Nephron (organoid): Measurements from ENCODE around the gene PATJ.
A peak's percentile ranks its signal among the peaks of the same experiment; 100 is the strongest.

ENCODE experiments used
- H3K27ac Mint-ChIP-seq, 3 experiments: 2 replicates each; pipeline ENCODE4 v1.8.0; 2020; ENCODE audit warnings: mixed read lengths in 3 of 3, mild to moderate bottlenecking in 2 of 3, moderate library complexity in 1 of 3
- H3K27me3 Mint-ChIP-seq: 2 replicates; pipeline ENCODE4 v1.8.0; 2021; ENCODE audit warnings: low read depth, mild to moderate bottlenecking, moderate library complexity, mixed read lengths
- H3K36me3 Mint-ChIP-seq: 2 replicates; pipeline ENCODE4 v1.8.0; 2020; ENCODE audit warnings: low read depth, mixed read lengths
- H3K4me1 Mint-ChIP-seq: 2 replicates; pipeline ENCODE4 v1.8.0; 2020; ENCODE audit warnings: mixed read lengths
- H3K4me3 Mint-ChIP-seq, 3 experiments: 2 replicates each; pipeline ENCODE4 v1.8.0; 2020; ENCODE audit warnings: mild to moderate bottlenecking in 3 of 3, mixed read lengths in 3 of 3, moderate library complexity in 2 of 3
- H3K9me3 Mint-ChIP-seq: 2 replicates; pipeline ENCODE4 v1.8.0; 2020; ENCODE audit warnings: mixed read lengths
- CTCF ChIP-seq, 3 experiments: fragments of 200-600 bp; sonication (generic); IDR thresholded peaks; one replicate each; pipeline ENCODE4 v1.5.0; 2021; ENCODE audit warnings: antibody characterized with exemption in 3 of 3; ENCODE audit not compliant: unreplicated experiment in 3 of 3

PATJ gene

DNA sequence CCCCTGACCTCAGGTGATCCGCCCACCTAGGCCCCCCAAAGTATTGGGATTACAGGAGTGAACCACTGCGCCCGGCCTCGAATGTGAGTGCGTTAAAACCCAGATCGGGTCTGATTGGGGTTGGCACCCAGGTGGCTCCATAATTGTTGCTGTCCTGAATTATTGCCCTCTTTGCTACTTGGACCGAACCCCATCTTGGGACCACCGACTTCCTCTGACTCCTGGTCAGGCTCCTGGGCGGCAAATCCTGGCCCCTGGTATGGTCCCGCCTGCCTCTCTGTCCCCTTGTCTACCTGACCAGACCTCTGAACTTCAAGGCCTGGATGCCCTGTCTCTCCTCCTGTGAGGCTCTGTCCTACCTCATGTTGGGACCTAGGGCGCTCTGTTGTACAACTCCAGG lies 485.2 kb downstream of the PATJ start:
- Mint-ChIP-seq H3K4me3 (no peak overlapping the region), H3K27me3 (peaks cover 6% of the 10 kb centered on the region), H3K27ac (peak overlapping the region in 2 of 3 experiments; percentile 76 to 85), H3K36me3 (peaks cover 3% of the 10 kb centered on the region), H3K4me1 (peaks cover 26% of the 10 kb centered on the region), H3K9me3 (no peaks in the 10 kb centered on the region)
- no peak for TF ChIP-seq CTCF (IDR thresholded peaks at IDR 0.05; ENCODE audit: unreplicated experiment in 3 of 3)
